SK-N-SH treated with all-trans-retinoic acid at 6 μM for 48 hours (cell line): ENCODE results near the gene TBCCD1.

Experiments
- ATAC-seq: fragments of 200-7000 bp; cut with Tn5 transposase; 3 replicates; pipeline ENCODE4 v1.9.1; 2020; ENCODE audit warnings: mild to moderate bottlenecking, moderate library complexity
- ARNTL ChIP-seq: fragments of 450-650 bp; formaldehyde crosslinking; IDR thresholded peaks from 2 replicates; pipeline ENCODE4 v1.5.0; 2020; ENCODE audit warnings: low read depth, mild to moderate bottlenecking, moderate library complexity, borderline replicate concordance
- BACH2 ChIP-seq: fragments of 250-450 bp; sonication (Bioruptor Pico); IDR thresholded peaks from 2 replicates; pipeline ENCODE4 v1.9.0; 2021; ENCODE audit warnings: mild to moderate bottlenecking, borderline replicate concordance
- CREB5 ChIP-seq: fragments of 250-450 bp; sonication (Bioruptor Pico); IDR thresholded peaks from 2 replicates; pipeline ENCODE4 v1.5.1; 2020; ENCODE audit warnings: low read depth, mild to moderate bottlenecking, moderate library complexity
- CSDC2 ChIP-seq: fragments of 250-450 bp; sonication (Bioruptor Pico); IDR thresholded peaks from 2 replicates; pipeline ENCODE4 v1.5.0; 2020; ENCODE audit warnings: mild to moderate bottlenecking, moderate library complexity
- CSRNP3 ChIP-seq: fragments of 250-450 bp; sonication (Bioruptor Pico); IDR thresholded peaks from 2 replicates; pipeline ENCODE4 v1.5.1; 2021; ENCODE audit warnings: mild to moderate bottlenecking, moderate library complexity
- GLIS3 ChIP-seq: fragments of 250-450 bp; sonication (Bioruptor Pico); IDR thresholded peaks from 2 replicates; pipeline ENCODE4 v1.5.0; 2020; ENCODE audit warnings: mild to moderate bottlenecking, moderate library complexity
- ISL1 ChIP-seq: fragments of 250-450 bp; sonication (Bioruptor Pico); IDR thresholded peaks from 2 replicates; pipeline ENCODE4 v2.1.2; 2022; ENCODE audit warnings: mild to moderate bottlenecking, moderate library complexity
- OSR1 ChIP-seq: fragments of 250-450 bp; sonication (Bioruptor Pico); IDR thresholded peaks from 2 replicates; pipeline ENCODE4 v1.8.0; 2022; ENCODE audit warnings: moderate library complexity, mild to moderate bottlenecking, inconsistent platforms
- PATZ1 ChIP-seq: fragments of 250-450 bp; sonication (Bioruptor Pico); IDR thresholded peaks from 2 replicates; pipeline ENCODE4 v1.8.0; 2020; ENCODE audit warnings: mild to moderate bottlenecking, moderate library complexity, borderline replicate concordance
- POU6F1 ChIP-seq: fragments of 250-450 bp; sonication (Bioruptor Pico); IDR thresholded peaks from 2 replicates; pipeline ENCODE4 v1.8.0; 2021; ENCODE audit warnings: low read depth, mild to moderate bottlenecking, moderate library complexity, borderline replicate concordance
- PPARA ChIP-seq: fragments of 250-450 bp; sonication (Bioruptor Pico); IDR thresholded peaks from 2 replicates; pipeline ENCODE4 v1.5.0; 2020; ENCODE audit warnings: mild to moderate bottlenecking, borderline replicate concordance
- RARB ChIP-seq: fragments of 250-450 bp; sonication (Bioruptor Pico); IDR thresholded peaks from 2 replicates; pipeline ENCODE4 v1.8.0; 2021; ENCODE audit warnings: mild to moderate bottlenecking, moderate library complexity
- TCF4 ChIP-seq: fragments of 250-450 bp; sonication (Bioruptor Pico); IDR thresholded peaks from 2 replicates; pipeline ENCODE4 v1.8.0; 2021; ENCODE audit warnings: mild to moderate bottlenecking, moderate library complexity, borderline replicate concordance
- TSHZ2 ChIP-seq: fragments of 250-450 bp; sonication (Bioruptor Pico); IDR thresholded peaks from 2 replicates; pipeline ENCODE4 v1.5.0; 2020; ENCODE audit warnings: mild to moderate bottlenecking, moderate library complexity
- ZFP3 ChIP-seq: fragments of 250-450 bp; sonication (Bioruptor Pico); IDR thresholded peaks from 2 replicates; pipeline ENCODE4 v1.5.0; 2020; ENCODE audit warnings: mild to moderate bottlenecking, moderate library complexity
- ZFP30 ChIP-seq: fragments of 450-650 bp; formaldehyde crosslinking; IDR thresholded peaks from 2 replicates; pipeline ENCODE4 v1.5.0; 2022; ENCODE audit warnings: mild to moderate bottlenecking, moderate library complexity
- ZNF70 ChIP-seq: fragments of 450-650 bp; formaldehyde crosslinking; IDR thresholded peaks from 2 replicates; pipeline ENCODE4 v1.5.0; 2020; ENCODE audit warnings: mild to moderate bottlenecking, moderate library complexity
- ZNF8 ChIP-seq: fragments of 450-650 bp; formaldehyde crosslinking; IDR thresholded peaks from 2 replicates; pipeline ENCODE4 v1.5.0; 2020; ENCODE audit warnings: mild to moderate bottlenecking, moderate library complexity

Gene TBCCD1

GRCh38 chr3:186608624-186609215 is 41.6 kb upstream of the TBCCD1 start:
- no peak for TF ChIP-seq BACH2 (CRISPR knock-in tag)
- no peak for TF ChIP-seq CSRNP3 (CRISPR knock-in tag)
- no peak for TF ChIP-seq PPARA (CRISPR knock-in tag)
- no peak for ATAC-seq

GRCh38 chr3:186605561-186606545 is 38.7 kb upstream of the TBCCD1 start:
- ATAC-seq: no peak
- TF ChIP-seq POU6F1 (CRISPR knock-in tag) (no peak), OSR1 (no peak), ZFP30 (no peak), CREB5 (no peak), ZNF8 (CRISPR knock-in tag) (no peak), RARB (CRISPR knock-in tag) (no peak), ARNTL (CRISPR knock-in tag) (no peak), ZNF70 (no peak), TCF4 (CRISPR knock-in tag) (no peak), ZFP3 (CRISPR knock-in tag) (no peak), TSHZ2 (CRISPR knock-in tag) (no peak), ISL1 (CRISPR knock-in tag) (no peak), CSRNP3 (CRISPR knock-in tag) (no peak), GLIS3 (CRISPR knock-in tag) (no peak), PATZ1 (CRISPR knock-in tag) (no peak)

GRCh38 chr3:186605078-186605477 is 37.9 kb upstream of the TBCCD1 start:
- TF ChIP-seq TSHZ2 (CRISPR knock-in tag) (no peak), CSDC2 (CRISPR knock-in tag) (no peak), POU6F1 (CRISPR knock-in tag) (no peak)
- TF ChIP-seq, all 23 proteins: peak for 0

More at GRCh38 chr3:186605078-186605477, 37.9 kb upstream of the TBCCD1 start:
- ATAC-seq: no peak
